Stimulated activated memory B cell treated with anti-CD40 and anti-IgM and Interleukin-4, amounts not matched to agents 10 μg/mL and 1 μg/mL and 100 μg/mL, for 72 hours (primary cell): Measurements from ENCODE around the gene MMP1.
"Not testable (repeated sequence)": the region's sequence is repeated elsewhere in the genome, so short reads cannot be mapped to it uniquely, and the experiment has no call there.

ENCODE experiments used
- ATAC-seq: fragments of 150-1000 bp; cut with Tn5 transposase; 2 replicates; pipeline ENCODE4 v1.10.0; 2021
- H3K27ac Mint-ChIP-seq: one replicate; pipeline ENCODE4 v1.8.0; 2022; ENCODE audit warnings: mild to moderate bottlenecking, mixed read lengths
- H3K27me3 Mint-ChIP-seq: one replicate; pipeline ENCODE4 v1.8.0; 2022; ENCODE audit warnings: mixed read lengths
- H3K36me3 Mint-ChIP-seq: one replicate; pipeline ENCODE4 v1.8.0; 2022; ENCODE audit warnings: mixed read lengths
- H3K4me1 Mint-ChIP-seq: one replicate; pipeline ENCODE4 v1.8.0; 2022; ENCODE audit warnings: mixed read lengths
- H3K4me3 Mint-ChIP-seq: one replicate; pipeline ENCODE4 v1.8.0; 2022; ENCODE audit warnings: mild to moderate bottlenecking, moderate library complexity, mixed read lengths
- H3K9me3 Mint-ChIP-seq: one replicate; pipeline ENCODE4 v1.8.0; 2022; ENCODE audit warnings: mixed read lengths

The MMP1 gene

GRCh38 chr11:102757823-102758549 is 40.0 kb downstream of the MMP1 start:
- Mint-ChIP-seq H3K4me1 (peaks cover 6% of the 10 kb centered on the region), H3K4me3 (no peak overlapping the region), H3K9me3 (no peaks in the 10 kb centered on the region), H3K27me3 (peaks cover 32% of the 10 kb centered on the region), H3K36me3 (no peaks in the 10 kb centered on the region), H3K27ac (no peak overlapping the region)
- no peak for ATAC-seq

GRCh38 chr11:102753267-102753666 is 44.7 kb downstream of the MMP1 start:
- H3K9me3 Mint-ChIP-seq = peaks cover 2% of the 10 kb centered on the region

GRCh38 chr11:102751673-102752072 is 46.3 kb downstream of the MMP1 start:
- Mint-ChIP-seq H3K27me3 (peaks cover 44% of the 10 kb centered on the region), H3K36me3 (no peaks in the 10 kb centered on the region), H3K9me3 (peaks cover 9% of the 10 kb centered on the region), H3K27ac (no peak overlapping the region), H3K4me1 (no peaks in the 10 kb centered on the region), H3K4me3 (no peak overlapping the region)
- no peak for ATAC-seq

More at GRCh38 chr11:102753267-102753666, 44.7 kb downstream of the MMP1 start:
- H3K4me3 Mint-ChIP-seq = no peak overlapping the region
- H3K36me3 Mint-ChIP-seq = no peaks in the 10 kb centered on the region
- H3K4me1 Mint-ChIP-seq = peaks cover 6% of the 10 kb centered on the region
- no peak overlapping the region for H3K27ac Mint-ChIP-seq
- no peak for ATAC-seq
- H3K27me3 Mint-ChIP-seq = peaks cover 32% of the 10 kb centered on the region

- peaks cover 22% of the 10 kb centered on the region for H3K27me3 Mint-ChIP-seq
- no peaks in the 10 kb centered on the region for H3K4me1 Mint-ChIP-seq
- no peak overlapping the region for H3K4me3 Mint-ChIP-seq
- no peaks in the 10 kb centered on the region for H3K36me3 Mint-ChIP-seq
- H3K9me3 Mint-ChIP-seq = peaks cover 11% of the 10 kb centered on the region
- no peak for ATAC-seq
- H3K27ac Mint-ChIP-seq = no peak overlapping the region
Observed at GRCh38 chr11:102749101-102749722, 48.7 kb downstream of the MMP1 start.

GRCh38 chr11:102746746-102747578 is 51.0 kb downstream of the MMP1 start:
- H3K4me1 Mint-ChIP-seq, H3K27ac Mint-ChIP-seq, H3K36me3 Mint-ChIP-seq, ATAC-seq, H3K4me3 Mint-ChIP-seq: not testable (repeated sequence)
- Mint-ChIP-seq H3K9me3 (peaks cover 13% of the 10 kb centered on the region), H3K27me3 (peaks cover 13% of the 10 kb centered on the region)
